ENCODE results near the gene CFAP74.
"Not testable (repeated sequence)": the region's sequence is repeated elsewhere in the genome, so short reads cannot be mapped to it uniquely, and the experiment has no call there.

Gene CFAP74

DNA sequence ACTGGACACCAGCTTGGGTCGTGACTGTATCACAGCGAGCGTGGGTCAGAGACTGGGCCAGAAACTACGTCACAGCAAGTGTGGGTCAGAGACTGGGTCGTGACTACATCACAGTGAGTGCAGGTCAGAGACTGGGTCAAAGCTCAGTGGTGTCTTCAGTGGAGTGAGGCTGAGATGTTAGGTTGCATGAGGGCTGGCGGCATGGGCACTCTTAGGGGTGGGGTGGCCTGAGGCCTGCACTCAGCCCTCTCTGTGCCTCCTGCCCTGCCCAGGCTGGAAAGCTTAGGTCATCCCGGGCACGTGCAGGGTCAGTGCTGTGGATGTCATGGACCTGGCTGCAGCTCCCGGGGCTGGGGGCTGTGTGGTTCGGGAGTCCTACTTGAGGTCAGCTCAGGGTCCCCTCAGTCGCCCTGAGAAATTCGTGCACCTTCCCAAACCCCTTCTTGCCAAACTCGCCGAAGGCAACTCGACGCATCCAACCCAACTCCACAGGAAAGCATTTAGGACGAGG, 19.0 kb downstream of the CFAP74 start:
- DNase-seq: no peak

DNA sequence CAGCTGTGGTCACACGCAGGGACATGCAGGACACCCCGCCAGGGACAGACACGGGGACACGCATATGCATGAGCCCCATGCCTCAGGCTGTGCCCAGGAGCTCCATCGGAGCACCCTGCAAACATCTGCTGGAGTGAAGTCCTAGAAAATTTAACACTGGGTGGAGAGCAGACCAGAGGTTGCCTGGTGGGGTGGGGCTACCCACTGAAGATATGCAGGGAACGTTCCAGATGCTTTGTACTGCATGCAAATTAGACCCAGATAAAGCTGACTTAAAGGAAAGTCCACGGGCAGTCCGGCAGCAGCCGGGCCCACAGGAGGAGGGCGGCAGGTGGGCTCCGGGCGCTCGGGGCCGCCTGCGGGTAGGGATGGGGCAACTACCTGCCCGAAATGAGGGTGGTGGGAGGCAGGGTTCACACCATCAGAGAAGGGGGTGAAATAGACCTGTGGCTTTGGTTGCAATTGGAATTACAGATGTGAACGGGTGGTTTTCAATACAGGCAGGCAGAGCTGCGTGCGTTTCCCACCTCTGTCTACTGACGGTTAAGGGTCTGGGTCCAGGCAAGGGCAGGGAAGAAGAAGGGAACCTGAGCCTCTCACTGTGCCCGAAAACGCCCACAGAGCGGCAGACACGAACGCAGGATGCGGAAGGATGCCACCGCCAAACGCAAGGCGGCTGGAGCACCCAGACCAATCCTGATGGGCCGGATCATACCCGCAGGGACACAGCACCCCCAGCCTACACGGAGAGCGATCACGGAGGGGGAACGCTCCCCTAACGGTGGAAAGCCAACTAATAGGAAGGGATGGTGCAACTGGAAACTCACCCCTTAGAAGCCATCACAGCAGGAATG, 21.0 kb downstream of the CFAP74 start:
- DNase-seq: no peak

DNA sequence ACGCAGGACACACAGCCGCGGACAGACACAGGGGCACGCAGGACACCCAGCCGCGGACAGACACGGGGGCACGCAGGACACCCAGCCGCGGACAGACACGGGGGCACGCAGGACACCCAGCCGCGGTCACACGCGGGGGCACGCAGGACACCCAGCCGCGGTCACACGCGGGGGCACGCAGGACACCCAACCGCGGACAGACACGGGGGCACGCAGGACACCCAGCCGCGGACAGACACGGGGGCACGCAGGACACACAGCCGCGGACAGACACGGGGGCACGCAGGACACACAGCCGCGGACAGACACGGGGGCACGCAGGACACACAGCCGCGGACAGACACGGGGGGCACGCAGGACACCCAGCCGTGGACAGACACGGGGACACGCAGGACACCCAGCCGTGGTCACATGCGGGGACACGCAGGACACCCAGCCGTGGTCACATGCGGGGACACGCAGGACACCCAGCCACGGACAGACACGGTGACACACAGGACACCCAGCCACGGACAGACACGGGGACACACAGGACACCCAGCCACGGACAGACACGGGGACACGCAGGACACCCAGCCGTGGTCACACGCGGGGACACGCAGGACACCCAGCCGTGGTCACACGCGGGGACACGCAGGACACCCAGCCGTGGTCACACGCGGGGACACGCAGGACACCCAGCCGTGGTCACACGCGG, 21.8 kb downstream of the CFAP74 start:
- DNase-seq: not testable (repeated sequence)

DNA sequence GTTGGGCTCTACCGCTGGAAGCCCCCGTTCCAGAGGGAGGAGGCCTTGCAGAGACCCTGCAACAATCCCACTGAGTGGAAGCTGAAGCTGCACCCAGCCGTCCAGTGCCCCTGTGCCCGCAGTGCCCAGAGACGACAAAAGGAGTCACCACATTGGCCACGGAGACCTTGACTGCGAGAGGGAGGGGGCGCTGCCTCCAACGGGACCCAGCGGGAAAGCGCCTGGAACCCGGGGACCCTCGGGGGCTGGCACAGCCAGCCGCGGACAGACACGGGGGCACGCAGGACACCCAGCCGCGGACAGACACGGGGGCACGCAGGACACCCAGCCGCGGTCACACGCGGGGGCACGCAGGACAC, 22.5 kb downstream of the CFAP74 start:
- no peak for DNase-seq

DNA sequence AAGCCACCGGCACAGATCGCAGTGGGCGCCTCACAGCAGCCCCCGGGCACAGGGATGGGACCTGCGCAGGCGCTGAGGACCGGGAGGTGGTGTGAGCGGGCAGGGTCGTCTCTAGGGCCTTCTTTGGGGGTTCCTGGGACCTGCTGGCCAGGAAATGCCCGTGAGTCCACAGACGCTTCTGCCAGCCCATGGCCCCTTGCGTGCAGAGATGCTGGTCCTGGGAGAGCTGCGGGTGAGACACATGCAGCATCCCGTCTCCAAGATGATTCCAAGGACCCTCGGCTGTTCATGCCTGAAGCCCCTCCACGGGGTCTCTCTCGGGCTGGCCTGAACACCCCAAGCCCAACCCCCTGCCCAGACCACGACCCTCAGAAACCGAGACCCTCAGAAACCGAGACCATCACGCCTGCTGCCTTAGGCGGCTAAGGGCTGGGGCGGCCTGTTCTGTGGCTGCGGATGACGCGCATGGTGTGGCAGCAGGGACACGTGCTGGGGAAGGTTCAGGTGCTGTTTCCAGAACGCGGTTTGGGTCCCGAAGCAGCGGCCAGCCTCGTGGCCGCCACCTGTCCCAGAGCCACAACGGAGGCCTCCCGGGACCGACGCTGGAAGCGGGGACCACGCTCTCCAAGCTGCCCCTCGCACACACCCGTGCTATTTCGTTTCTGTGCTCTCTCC, 23.0 kb downstream of the CFAP74 start:
- DNase-seq: no peak

DNA sequence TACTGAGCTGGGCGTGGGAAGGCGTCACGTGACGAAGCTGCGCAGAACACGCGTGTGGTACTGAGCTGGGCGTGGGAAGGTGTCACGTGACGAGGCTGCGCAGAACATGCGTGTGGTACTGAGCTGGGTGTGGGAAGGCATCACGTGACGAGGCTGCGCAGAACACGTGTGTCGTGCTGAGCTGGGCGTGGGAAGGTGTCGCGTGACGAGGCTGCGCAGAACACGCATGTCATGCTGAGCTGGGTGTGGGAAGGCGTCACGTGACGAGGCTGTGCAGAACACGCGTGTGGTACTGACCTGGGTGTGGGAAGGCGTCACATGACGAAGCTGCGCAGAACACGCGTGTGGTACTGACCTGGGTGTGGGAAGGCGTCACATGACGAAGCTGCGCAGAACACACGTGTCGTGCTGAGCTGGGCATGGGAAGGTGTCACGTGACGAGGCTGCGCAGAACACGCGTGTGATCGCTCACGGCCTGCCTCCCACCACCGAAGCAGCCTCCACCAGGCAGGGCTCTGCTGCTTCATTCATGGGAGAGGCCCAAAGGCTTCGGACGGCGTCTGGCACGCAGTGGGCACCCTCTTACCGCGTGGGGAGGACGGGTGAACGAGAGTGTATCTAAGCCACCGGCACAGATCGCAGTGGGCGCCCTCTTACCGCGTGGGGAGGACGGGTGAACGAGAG, 24.0 kb downstream of the CFAP74 start:
- no peak for DNase-seq

DNA sequence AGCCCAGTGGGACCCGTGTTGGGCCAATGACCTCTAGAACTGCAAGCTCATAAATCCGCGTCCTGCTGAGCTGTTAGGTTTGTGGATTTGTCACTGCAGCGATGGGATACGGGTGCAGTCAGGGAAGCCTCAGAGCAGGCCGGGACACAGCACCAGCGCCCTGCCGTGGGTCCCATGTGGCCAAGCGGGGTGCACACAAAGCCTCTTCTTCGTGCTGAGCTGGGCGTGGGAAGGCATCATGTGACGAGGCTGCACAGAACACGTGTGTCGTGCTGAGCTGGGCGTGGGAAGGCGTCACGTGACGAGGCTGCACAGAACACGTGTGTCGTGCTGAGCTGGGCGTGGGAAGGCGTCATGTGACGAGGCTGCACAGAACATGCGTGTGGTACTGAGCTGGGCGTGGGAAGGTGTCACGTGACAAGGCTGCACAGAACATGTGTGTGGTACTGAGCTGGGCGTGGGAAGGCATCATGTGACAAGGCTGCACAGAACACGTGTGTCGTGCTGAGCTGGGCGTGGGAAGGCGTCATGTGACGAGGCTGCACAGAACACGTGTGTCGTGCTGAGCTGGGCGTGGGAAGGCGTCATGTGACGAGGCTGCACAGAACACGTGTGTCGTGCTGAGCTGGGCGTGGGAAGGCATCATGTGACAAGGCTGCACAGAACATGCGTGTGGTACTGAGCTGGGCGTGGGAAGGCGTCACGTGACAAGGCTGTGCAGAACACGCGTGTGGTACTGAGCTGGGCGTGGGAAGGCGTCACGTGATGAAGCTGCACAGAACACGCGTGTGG, 24.7 kb downstream of the CFAP74 start:
- not testable (repeated sequence) for DNase-seq

DNA sequence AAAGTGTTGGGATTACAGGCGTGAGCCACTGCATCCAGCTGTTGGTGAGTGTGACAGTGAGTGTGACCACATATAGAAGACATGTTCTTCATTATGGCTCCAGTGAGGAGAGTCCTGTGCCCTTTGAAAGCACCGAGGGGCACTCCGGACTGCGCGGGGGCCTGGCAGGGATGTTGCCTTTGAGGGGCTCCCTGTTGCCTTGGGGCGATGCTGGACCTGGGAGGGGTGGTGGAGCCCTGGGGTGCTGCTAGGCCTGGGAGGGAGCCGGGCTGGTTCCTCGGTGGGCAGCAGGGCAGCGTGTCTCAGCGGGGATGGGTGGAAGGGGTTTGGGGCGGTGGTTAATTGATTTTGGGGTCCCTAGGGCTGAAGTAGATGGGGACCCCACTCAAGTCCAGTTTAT, 25.5 kb downstream of the CFAP74 start:
- no peak for DNase-seq

DNA sequence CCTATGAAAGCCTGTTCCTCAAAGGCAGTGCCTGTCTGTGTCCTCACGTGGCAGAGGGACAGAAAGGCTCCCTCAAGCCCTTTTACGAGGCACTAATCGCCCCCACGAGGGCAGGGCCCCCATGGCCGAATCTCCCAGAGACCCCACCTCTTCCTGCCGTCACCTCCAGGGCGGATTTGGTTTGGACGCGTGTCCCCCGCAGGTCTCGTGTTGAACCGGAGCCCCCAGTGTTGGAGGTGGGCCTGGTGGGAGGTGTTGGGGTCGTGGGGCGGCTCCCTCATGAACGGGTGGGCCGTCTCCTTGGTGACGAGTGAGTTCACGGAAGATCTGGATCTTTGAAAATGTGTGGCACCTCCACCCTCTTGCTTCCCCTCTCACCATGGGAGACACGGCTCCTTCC, 27.6 kb downstream of the CFAP74 start:
- no peak for DNase-seq

DNA sequence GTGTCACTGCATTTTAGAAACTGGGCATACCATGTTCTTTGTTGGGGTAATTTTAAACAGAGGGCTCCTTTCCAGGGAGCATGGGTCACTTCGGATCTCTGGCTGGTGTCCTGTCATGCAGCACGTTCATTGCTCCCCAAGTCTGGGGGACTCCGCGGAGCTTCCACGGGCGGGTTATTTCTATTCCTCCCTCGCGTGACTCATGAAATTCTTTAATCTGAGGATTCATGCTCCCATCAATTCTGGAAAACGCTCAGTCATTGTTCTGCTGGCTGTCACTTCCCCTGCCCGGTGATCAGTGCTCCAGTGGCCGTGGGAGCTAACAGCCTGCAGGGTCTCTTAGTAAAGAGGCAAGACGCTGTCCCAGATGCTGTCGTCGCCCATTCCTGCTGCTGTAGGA, 28.1 kb downstream of the CFAP74 start:
- no peak for DNase-seq

DNA sequence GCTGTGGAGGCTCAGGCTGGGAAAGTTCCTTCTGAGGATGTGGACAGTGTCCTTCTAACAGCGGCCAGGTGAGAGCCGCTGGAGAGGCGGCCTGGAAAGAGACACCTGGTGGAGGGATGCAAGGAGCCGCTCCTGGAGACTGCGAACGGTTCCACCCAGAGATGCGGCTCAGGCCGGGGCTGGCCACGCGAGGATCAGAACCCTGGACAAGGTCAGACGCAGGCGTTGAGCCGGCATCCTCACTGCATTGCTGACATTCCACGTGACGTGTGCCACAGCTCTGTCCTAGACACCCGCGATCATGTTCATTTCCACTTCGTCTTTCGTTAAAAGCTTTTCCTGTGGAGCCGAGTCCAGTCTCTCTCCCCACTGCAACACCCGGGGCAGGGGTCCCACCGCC, 28.8 kb downstream of the CFAP74 start:
- DNase-seq: no peak

DNA sequence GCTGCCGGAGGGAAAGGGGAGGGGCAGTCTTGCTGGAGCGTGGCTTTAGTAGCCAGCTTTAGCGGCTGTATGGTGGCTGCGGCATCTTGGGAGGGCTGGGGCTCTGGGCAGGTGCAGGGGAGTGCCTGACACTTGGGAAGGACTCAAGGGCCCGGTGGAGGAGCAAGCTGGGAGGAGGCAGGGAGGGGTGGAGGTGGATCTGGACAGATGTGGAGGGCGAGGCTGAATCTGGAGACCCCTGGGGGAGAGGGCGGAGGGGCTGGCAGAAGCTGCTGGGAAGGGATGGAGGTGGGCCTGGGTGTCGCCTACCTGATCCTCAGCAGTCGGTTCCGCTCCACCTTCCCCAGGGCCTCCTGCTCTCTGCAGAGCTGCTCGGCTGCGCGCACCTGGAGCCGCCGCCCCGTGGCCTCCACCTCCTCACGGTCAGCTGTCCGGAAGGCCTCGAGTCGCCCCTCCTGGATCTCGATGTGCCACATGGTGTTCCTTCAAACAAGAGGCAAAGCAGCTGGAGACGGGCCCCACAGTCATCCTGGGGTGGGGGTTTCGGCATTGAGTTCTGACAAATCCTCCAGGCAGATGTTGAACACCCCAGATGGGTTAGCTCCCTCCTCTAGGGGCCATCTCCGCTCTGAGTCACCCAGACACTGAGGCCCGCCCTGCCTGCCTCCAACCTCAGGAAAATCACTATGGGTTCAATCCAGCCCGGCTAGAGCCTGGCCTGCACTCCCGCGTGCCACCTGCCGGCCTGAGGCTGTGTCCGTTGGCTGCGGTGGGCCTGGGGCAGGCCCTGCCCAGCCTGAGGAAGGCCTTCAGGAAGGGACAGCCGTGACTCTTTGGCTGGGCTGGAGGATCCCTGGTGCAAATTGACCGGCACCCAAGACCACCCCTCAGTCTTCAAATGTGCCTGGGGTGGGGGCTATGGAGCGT, 29.6 kb downstream of the CFAP74 start:
- no peak for DNase-seq

DNA sequence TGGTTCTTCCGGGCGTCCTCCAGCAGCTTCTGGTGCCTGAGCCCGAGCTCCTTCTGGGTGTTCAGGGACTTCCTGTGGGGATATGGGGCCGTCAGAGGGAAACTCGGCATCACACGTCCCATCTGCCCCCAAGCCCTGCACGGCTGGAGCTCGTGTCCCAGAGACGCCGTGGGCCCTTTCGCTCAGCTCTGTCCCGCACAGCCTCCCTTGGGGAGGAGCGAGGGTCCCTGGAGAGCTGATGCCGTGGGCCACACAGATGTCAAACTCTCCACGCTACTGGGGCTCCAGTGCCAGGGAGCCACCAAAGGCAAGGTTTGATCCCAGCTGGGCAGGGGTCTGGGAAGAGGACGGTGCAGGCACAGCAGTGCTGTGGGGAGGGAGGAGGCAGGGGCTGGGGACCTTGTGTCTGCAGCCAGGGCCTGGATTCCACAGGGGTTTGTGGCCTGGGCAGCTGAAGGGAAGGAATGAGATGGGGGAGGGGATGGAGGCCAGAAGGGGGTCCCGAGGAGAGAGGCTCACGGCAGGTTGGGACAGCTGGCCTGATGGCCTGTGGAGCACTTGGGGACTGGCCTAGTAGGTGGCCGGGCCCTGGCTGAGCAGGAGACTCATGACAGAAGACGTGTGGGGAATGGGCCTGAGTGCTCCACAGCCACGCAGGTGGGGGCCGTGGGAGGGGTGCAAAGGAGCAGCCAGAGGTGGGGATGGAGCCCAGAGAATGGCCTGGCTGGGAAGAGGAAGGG, 30.4 kb downstream of the CFAP74 start:
- DNase-seq: no peak

DNA sequence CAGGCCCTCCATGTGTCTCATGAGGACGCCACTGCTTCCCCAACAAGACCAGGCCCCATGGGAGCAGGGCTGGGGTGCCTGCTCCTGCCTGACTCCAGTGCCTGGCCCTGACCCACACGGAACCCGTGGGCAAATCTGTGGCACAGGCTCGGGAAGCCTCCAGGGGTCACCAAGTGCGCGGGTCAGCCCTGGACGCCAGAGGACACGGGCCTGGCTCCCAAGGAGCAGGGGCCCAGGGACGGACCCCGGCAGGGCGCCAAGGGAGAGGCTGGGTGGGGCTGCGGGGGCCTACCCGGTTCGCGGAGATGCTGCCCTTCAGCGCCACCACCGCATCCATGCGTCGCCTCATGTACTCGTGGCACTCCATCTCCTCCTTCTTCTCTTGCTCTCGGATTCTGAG, 31.9 kb downstream of the CFAP74 start:
- DNase-seq: no peak

DNA sequence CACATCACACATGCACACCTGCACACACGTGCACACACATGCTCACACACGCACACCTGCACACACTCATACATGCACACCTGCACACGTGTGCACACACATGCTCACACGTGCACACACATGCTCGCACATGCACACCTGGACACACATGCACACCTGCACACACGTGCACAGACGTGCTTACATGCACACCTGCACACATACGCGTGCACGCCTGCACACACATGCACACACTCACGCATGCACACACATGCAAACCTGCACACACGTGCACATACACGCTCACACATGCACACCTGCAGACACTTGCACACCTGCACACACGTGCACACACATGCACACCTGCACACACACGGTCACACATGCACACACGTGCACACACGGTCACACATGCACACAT, 32.6 kb downstream of the CFAP74 start:
- no peak for DNase-seq

DNA sequence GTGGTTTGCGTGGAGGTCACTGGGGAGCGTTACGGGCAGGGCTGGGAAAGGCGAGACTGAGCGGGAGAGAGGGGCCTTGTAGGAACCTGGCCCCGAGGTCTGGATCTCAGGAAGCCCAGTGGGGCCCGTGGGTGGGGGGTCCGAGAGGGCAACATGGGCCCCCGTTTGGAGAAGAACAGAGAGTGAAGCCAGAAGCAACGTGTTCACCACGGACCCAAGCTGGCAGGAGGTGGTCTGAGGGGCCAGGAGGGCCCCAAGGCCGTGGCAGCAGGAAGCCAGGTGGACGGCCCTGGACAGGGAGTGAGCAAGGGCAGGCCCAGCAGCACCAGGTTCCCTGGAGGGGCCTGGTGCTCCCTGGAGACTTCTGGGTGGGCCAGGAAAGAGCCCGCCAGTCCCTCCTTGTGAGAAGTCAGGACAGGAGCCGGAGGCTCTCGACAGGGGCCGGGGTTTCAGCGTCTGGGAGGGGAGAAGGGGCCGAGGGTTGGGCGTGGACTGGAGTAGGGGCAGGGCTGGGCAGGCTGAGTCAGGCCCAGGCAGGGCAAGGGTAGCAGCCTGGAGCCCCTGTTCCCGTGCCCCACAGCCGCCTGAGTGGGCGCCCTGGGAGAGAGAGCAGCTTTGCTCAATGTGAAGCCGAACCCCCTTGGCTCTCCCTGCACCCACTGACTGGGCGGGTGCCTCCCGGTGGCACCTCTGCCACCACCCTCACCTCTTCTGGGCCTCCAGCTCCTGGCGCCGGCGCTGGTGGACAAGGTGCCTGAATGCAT, 33.5 kb downstream of the CFAP74 start:
- no peak for DNase-seq

DNA sequence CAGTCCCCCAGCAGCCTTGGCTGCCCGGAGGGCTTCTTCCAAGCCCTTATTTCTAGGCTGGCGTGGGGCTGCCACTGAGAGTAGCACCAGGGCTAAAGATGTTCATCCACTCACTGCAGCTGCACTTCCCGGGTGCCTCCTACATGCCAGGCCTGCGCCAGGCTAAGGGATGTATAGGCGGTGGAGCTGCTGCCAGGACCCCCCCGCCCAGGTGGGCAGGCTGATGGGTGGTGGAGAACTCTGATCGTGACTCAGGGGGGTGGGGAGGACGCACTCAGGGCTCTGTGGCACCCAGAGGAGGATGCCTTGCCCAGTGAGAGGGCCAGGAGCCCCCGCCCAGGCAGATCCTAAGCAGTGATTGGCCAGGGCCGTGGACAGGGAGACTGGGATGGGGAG, 34.1 kb downstream of the CFAP74 start:
- DNase-seq: no peak

DNA sequence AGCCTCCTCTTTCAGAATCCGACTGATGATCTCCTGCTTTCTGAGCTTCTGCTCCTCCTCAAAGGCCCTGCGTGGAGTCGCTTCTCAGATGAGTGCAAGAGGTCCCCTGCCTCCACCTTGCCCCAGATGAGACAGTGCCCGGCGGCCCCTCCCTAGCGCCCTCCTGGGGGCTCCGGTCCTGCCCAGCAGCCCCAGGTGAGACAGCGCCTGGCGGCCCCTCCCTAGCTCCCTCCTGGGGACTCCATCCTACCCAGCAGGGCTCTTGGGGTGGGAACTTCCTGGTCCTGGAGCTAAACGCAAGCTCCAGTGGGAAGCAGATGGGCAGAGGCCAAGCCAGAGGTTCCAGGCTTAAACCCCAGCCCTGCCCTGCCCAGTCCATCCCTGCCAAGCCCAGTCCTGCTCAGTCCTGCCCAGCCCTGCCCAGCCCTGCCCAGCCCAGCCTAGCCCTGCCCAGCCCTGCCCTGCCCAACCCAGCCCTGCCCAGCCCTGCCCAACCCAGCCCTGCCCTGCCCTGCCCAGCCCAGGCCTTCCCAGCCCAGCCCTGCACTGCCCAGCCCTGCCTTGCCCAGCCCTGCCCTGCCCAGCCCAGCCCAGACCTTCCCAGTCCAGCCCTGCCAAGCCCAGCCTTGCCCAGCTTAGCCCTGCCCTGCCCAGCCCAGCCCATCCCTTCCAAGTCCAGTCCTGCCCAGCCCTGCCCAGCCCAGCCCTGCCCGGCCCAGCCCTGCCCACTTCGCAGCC, 34.6 kb downstream of the CFAP74 start:
- DNase-seq: no peak

DNA sequence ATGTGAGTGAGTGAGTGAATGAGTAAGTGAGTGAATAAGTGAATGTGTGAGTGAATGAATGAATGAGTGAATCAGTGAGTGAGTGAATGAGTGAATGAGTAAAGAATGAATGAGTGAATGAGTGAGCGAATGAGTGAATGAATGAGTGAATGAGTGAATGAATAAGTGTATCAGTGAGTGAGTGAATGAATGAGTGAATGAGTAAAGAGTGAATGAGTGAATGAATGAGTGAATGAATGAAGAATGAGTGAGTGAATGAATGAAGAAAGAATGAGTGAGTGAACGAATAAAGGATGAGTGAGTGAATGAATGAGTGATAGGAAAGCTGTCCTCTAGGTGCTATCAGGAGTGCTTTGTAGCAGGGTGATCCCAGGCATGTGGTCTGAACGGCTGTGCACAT, 35.7 kb downstream of the CFAP74 start:
- DNase-seq: no peak

All from T-helper 9 cell (primary cell).